ENCODE data around the gene MNDA.

Gene MNDA

GRCh38 chr1:158830904-158831507 is at the start of gene MNDA:
MNDA (plus strand) TSS chr1:158831351; CDS start chr1:158842154, 10,803 bp downstream.
- TF ChIP-seq TCF12 (IDR thresholded peaks at IDR 0.05; ENCODE audit: low read depth) (no peak), CREB1 (IDR thresholded peaks at IDR 0.05; ENCODE audit: low read depth) (no peak), YY1 (IDR thresholded peaks at IDR 0.05; ENCODE audit: low read depth) (no peak), FOXM1 (IDR thresholded peaks at IDR 0.05; ENCODE audit: borderline replicate concordance, low read depth) (no peak), CEBPB (IDR thresholded peaks at IDR 0.05) (no peak), EGR1 (IDR thresholded peaks at IDR 0.05) (no peak), NFIC (IDR thresholded peaks at IDR 0.05) (no peak), REST (IDR thresholded peaks at IDR 0.05; ENCODE audit: low read depth) (no peak)
- TF ChIP-seq, protein P1, sequence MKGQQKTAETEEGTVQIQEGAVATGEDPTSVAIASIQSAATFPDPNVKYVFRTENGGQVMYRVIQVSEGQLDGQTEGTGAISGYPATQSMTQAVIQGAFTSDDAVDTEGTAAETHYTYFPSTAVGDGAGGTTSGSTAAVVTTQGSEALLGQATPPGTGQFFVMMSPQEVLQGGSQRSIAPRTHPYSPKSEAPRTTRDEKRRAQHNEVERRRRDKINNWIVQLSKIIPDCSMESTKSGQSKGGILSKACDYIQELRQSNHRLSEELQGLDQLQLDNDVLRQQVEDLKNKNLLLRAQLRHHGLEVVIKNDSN (IDR thresholded peaks at IDR 0.05): no peak

DNA sequence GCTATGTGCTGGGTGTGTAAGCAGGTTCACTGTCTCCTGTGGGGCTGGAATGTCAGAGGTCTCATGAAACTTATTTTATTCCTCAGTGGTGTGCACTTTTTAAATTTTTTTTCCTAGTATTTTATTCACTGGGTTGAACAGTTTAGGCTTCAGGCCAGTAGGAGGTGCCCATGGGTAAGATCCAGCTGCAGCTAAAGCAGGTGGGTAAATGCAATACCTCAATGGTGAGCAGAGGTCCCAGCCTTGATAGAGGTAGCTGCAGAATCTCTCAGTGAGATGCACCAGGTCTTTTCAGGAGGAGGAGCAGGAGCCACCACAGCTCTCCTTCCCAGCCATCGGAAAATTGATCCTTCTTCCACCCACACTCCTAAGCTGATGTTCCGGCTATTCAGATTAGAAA is 37.5 kb upstream of the MNDA start:
- TF ChIP-seq RAD21 (IDR thresholded peaks at IDR 0.05; ENCODE audit: low read depth) (no peak), NFIC (IDR thresholded peaks at IDR 0.05) (no peak), ZBTB7A (IDR thresholded peaks at IDR 0.05; ENCODE audit: low read depth) (no peak), EGR1 (IDR thresholded peaks at IDR 0.05) (no peak), YY1 (IDR thresholded peaks at IDR 0.05; ENCODE audit: low read depth) (no peak), TEAD4 (IDR thresholded peaks at IDR 0.05) (no peak), EP300 (IDR thresholded peaks at IDR 0.05; ENCODE audit: borderline replicate concordance) (no peak), REST (IDR thresholded peaks at IDR 0.05; ENCODE audit: low read depth) (no peak), CEBPB (IDR thresholded peaks at IDR 0.05) (no peak), CREB1 (IDR thresholded peaks at IDR 0.05; ENCODE audit: low read depth) (no peak), TAF1 (IDR thresholded peaks at IDR 0.05; ENCODE audit: low read depth) (no peak), TCF12 (IDR thresholded peaks at IDR 0.05; ENCODE audit: low read depth) (no peak), FOXM1 (IDR thresholded peaks at IDR 0.05; ENCODE audit: borderline replicate concordance, low read depth) (no peak)
- TF ChIP-seq, protein P2, sequence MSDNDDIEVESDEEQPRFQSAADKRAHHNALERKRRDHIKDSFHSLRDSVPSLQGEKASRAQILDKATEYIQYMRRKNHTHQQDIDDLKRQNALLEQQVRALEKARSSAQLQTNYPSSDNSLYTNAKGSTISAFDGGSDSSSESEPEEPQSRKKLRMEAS (IDR thresholded peaks at IDR 0.05): no peak
- TF ChIP-seq, protein P1 (IDR thresholded peaks at IDR 0.05): no peak

DNA sequence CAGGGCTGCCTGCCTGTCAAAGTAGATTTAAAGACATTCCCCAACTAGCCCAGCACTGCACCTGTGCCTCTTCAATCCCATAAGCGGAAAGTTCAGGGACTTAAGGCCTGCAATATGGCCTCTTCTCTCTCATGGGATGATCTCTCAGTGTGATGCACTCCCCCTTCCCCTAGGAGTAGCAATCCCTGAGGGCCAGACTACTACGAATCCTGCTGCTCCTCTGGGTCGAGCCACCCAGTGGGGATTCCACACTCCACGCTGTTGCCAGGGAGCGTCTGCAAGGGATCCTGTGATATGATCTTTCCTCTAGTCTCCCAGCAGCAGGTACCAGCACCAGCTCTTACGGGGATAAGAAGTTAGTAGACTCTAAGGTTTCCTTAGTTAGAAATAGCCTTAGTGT is 36.9 kb upstream of the MNDA start:
- no peak for TF ChIP-seq FOXM1 (IDR thresholded peaks at IDR 0.05; ENCODE audit: borderline replicate concordance, low read depth)
- TF ChIP-seq CEBPB (IDR thresholded peaks at IDR 0.05): no peak
- TF ChIP-seq EGR1 (IDR thresholded peaks at IDR 0.05): no peak
- TF ChIP-seq CREB1 (IDR thresholded peaks at IDR 0.05; ENCODE audit: low read depth): no peak
- TF ChIP-seq TEAD4 (IDR thresholded peaks at IDR 0.05): no peak
- no peak for TF ChIP-seq ZBTB7A (IDR thresholded peaks at IDR 0.05; ENCODE audit: low read depth)
- TF ChIP-seq, protein P1 (IDR thresholded peaks at IDR 0.05): no peak
- TF ChIP-seq RAD21 (IDR thresholded peaks at IDR 0.05; ENCODE audit: low read depth): no peak
- TF ChIP-seq TCF12 (IDR thresholded peaks at IDR 0.05; ENCODE audit: low read depth): no peak
- no peak for TF ChIP-seq NFIC (IDR thresholded peaks at IDR 0.05)
- no peak for TF ChIP-seq EP300 (IDR thresholded peaks at IDR 0.05; ENCODE audit: borderline replicate concordance)
- no peak for TF ChIP-seq TAF1 (IDR thresholded peaks at IDR 0.05; ENCODE audit: low read depth)
- TF ChIP-seq, protein P2 (IDR thresholded peaks at IDR 0.05): no peak
- no peak for TF ChIP-seq REST (IDR thresholded peaks at IDR 0.05; ENCODE audit: low read depth)
- no peak for TF ChIP-seq YY1 (IDR thresholded peaks at IDR 0.05; ENCODE audit: low read depth)

- TF ChIP-seq EGR1 (IDR thresholded peaks at IDR 0.05): no peak
- TF ChIP-seq REST (IDR thresholded peaks at IDR 0.05; ENCODE audit: low read depth): no peak
- no peak for TF ChIP-seq EP300 (IDR thresholded peaks at IDR 0.05; ENCODE audit: borderline replicate concordance)
- TF ChIP-seq, protein P2 (IDR thresholded peaks at IDR 0.05): no peak
- TF ChIP-seq YY1 (IDR thresholded peaks at IDR 0.05; ENCODE audit: low read depth): no peak
- TF ChIP-seq TAF1 (IDR thresholded peaks at IDR 0.05; ENCODE audit: low read depth): no peak
- no peak for TF ChIP-seq NFIC (IDR thresholded peaks at IDR 0.05)
Observed at GRCh38 chr1:158798531-158798930, 32.6 kb upstream of the MNDA start.
